Measurements from ENCODE around the gene CIB4. TPM values are rescaled to one million over a fixed set of nuclear protein-coding genes. Genes with fewer than 3 reads are reported as not detected.

The CIB4 gene
- total and polyA plus RNA-seq, 7 experiments from 2014 or later = not detected

- Histone ChIP-seq H3K36me3 (ENCODE audit: control insufficient read depth in 2 of 3, insufficient read depth in 3 of 3, low read length in 3 of 3) (no peaks in the 10 kb centered on the region), H3K9me3 (ENCODE audit: control insufficient read depth in 2 of 3, low read length in 3 of 3) (no peaks in the 10 kb centered on the region), H3K4me1 (ENCODE audit: control insufficient read depth in 2 of 2, insufficient read depth in 2 of 2, low read length in 2 of 2) (no peaks in the 10 kb centered on the region), H3K4me3 (ENCODE audit: low read length) (no peak overlapping the region), H3K27ac (ENCODE audit: low read depth, low read length) (no peak overlapping the region), H3K27me3 (ENCODE audit: control insufficient read depth in 2 of 2, insufficient read depth in 2 of 2, low read length in 2 of 2) (no peaks in the 10 kb centered on the region)
- ATAC-seq (no peak), DNase-seq (no peak)
- Mint-ChIP-seq H3K36me3 (peaks cover 0 to 3% (median 0%) of the 10 kb centered on the region in 5 donors), H3K4me1 (peaks cover 0 to 2% (median 0%) of the 10 kb centered on the region in 7 donors), H3K4me3 (no peak overlapping the region), H3K9me3 (peaks cover 0 to 11% (median 0%) of the 10 kb centered on the region in 11 donors), H3K27ac (no peak overlapping the region), H3K27me3 (peaks cover 11 to 32% (median 20%) of the 10 kb centered on the region in 5 donors)
- intact Hi-C loops (cut with micrococcal nuclease) = no loop called here
- ChIA-PET CTCF (no interaction called here), POLR2A (no interaction called here)
These were observed 33.0 kb upstream of the CIB4 start for GRCh38 chr2:26674002-26674751.

DNA sequence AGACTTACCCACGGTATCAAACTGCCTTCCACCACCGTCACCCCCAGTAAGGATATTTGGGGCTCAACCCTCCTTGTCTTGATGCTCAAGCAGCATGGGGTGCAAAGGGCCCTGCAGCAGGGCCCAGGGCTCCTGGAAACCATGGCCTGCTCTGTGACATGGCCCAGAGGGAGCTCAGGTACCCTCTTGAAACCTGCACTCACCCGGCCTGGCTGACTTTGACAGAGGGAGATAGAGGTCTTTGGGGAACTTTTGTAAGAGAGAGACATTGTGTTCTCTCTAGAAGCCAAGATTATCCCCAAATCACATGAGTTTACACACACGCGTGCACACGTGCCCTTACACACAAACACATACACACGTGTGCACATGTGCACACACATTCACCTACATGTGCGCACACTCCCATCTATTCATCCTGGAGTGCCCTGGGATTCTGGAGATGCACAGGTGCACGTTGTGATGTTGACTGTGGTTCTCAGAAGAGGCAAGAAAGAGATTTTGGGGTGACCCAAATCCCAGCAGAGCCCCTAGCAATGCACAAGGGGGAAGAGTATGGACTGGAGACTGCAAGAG is 31.7 kb upstream of the CIB4 start:
- no peaks in the 10 kb centered on the region for H3K36me3 Mint-ChIP-seq
- DNase-seq = no peak
- CTCF ChIA-PET = interaction anchor here (1.5 kb wide), 1 partner anchor 8 kb away, joined by 3 read pairs; no protein-coding TSS in a partner anchor
- Histone ChIP-seq H3K9me3 (ENCODE audit: control insufficient read depth in 2 of 3, low read length in 3 of 3) (no peaks in the 10 kb centered on the region), H3K27me3 (ENCODE audit: control insufficient read depth in 2 of 2, insufficient read depth in 2 of 2, low read length in 2 of 2) (no peaks in the 10 kb centered on the region), H3K4me3 (ENCODE audit: low read length) (no peak overlapping the region), H3K36me3 (ENCODE audit: control insufficient read depth in 2 of 3, insufficient read depth in 3 of 3, low read length in 3 of 3) (no peaks in the 10 kb centered on the region), H3K4me1 (ENCODE audit: control insufficient read depth in 2 of 2, insufficient read depth in 2 of 2, low read length in 2 of 2) (no peaks in the 10 kb centered on the region), H3K27ac (ENCODE audit: low read depth, low read length) (no peak overlapping the region)
- peaks cover 0 to 2% (median 0%) of the 10 kb centered on the region in 7 donors for H3K4me1 Mint-ChIP-seq
- ATAC-seq = no peak
- H3K9me3 Mint-ChIP-seq = peaks cover 0 to 9% (median 0%) of the 10 kb centered on the region in 11 donors
- peaks cover 9 to 40% (median 24%) of the 10 kb centered on the region in 5 donors for H3K27me3 Mint-ChIP-seq
- POLR2A ChIA-PET = no interaction called here
- intact Hi-C loops (cut with micrococcal nuclease) = no loop called here
- no peak overlapping the region for H3K27ac Mint-ChIP-seq
- no peak overlapping the region for H3K4me3 Mint-ChIP-seq

DNA sequence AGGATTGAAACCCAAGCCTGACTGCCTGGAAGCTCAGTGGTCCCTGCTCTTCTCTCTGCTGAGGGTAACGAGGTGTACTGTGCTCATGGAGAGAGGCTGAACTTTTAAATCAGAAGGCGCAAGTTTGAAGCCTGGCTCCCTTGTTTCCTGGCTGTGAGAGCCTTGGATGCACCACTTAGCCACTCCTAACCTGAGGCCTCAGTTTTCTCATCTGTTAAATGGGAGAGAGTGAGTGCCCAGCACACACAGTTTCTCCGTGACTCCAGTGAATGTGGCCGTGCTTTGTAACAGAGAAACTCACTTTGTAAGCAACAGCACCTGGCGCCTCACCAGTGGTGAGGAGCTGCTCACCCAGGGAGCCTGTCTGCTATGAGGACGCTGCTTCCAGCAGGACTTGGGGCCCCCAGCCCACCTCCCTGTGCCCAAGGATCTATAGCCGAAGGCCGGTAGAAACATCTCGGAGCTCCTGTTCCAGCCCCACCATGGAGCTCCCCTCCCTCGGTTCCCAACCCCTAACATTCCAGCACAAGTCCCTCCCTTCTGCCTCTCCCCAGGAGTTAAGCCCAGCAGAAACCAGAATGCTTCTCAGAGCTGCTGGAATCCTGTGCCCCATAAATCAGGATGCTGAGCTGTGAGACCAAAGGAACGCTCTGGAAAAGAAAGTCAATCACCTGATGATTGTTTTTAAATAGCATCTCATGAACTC is 31.1 kb upstream of the CIB4 start:
- peaks cover 9 to 43% (median 30%) of the 10 kb centered on the region in 5 donors for H3K27me3 Mint-ChIP-seq
- H3K4me3 Mint-ChIP-seq = no peak overlapping the region
- ChIA-PET POLR2A (no interaction called here), CTCF (interaction anchor here (1.5 kb wide), 1 partner anchor 8 kb away, joined by 3 read pairs; no protein-coding TSS in a partner anchor)
- H3K4me1 Mint-ChIP-seq = peaks cover 0 to 2% (median 0%) of the 10 kb centered on the region in 7 donors
- DNase-seq (no peak), ATAC-seq (no peak)
- H3K27ac Mint-ChIP-seq = no peak overlapping the region
- H3K4me1 ChIP-seq (ENCODE audit: control insufficient read depth in 2 of 2, insufficient read depth in 2 of 2, low read length in 2 of 2) = no peaks in the 10 kb centered on the region
- H3K4me3 ChIP-seq (ENCODE audit: low read length) = no peak overlapping the region
- no peaks in the 10 kb centered on the region for H3K27me3 ChIP-seq (ENCODE audit: control insufficient read depth in 2 of 2, insufficient read depth in 2 of 2, low read length in 2 of 2)
- no peaks in the 10 kb centered on the region for H3K9me3 ChIP-seq (ENCODE audit: control insufficient read depth in 2 of 3, low read length in 3 of 3)
- no peak overlapping the region for H3K27ac ChIP-seq (ENCODE audit: low read depth, low read length)
- H3K9me3 Mint-ChIP-seq = peaks cover 0 to 2% (median 0%) of the 10 kb centered on the region in 11 donors
- no peaks in the 10 kb centered on the region for H3K36me3 Mint-ChIP-seq
- no peaks in the 10 kb centered on the region for H3K36me3 ChIP-seq (ENCODE audit: control insufficient read depth in 2 of 3, insufficient read depth in 3 of 3, low read length in 3 of 3)
- intact Hi-C loops (cut with micrococcal nuclease) = no loop called here

DNA sequence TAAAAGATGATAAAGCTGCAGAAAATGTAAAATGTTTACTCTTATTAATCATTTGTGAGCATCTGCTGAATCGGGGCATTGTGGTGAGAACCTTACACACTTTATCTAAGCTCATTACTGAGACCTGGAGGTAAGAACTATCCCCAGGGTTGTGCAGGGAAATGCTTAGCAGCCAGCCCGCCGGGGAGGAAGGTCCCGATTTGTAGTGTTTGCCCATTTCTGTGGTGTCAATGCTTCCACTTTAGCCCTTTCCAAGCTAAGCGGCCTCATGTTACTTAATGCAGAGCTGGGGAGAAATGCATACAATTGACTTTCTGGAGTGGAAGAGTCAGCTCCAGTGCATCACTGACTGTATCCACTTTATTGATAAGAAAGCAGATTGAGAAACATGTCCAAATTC is 30.5 kb upstream of the CIB4 start:
- H3K9me3 ChIP-seq (ENCODE audit: control insufficient read depth in 2 of 3, low read length in 3 of 3) = no peaks in the 10 kb centered on the region
- H3K27me3 ChIP-seq (ENCODE audit: control insufficient read depth in 2 of 2, insufficient read depth in 2 of 2, low read length in 2 of 2) = no peaks in the 10 kb centered on the region
- H3K27ac ChIP-seq (ENCODE audit: low read depth, low read length) = no peak overlapping the region
- DNase-seq (no peak), ATAC-seq (no peak)
- no peak overlapping the region for H3K4me3 Mint-ChIP-seq
- no peak overlapping the region for H3K27ac Mint-ChIP-seq
- ChIA-PET CTCF (interaction anchor here (1.5 kb wide), 1 partner anchor 9 kb away, joined by 3 read pairs; no protein-coding TSS in a partner anchor), POLR2A (no interaction called here)
- H3K9me3 Mint-ChIP-seq = peaks cover 0 to 5% (median 0%) of the 10 kb centered on the region in 11 donors
- intact Hi-C loops (cut with micrococcal nuclease) = no loop called here
- H3K27me3 Mint-ChIP-seq = peaks cover 13 to 47% (median 34%) of the 10 kb centered on the region in 5 donors
- H3K4me3 ChIP-seq (ENCODE audit: low read length) = no peak overlapping the region
- H3K4me1 Mint-ChIP-seq = peaks cover 0 to 2% (median 0%) of the 10 kb centered on the region in 7 donors
- no peaks in the 10 kb centered on the region for H3K36me3 ChIP-seq (ENCODE audit: control insufficient read depth in 2 of 3, insufficient read depth in 3 of 3, low read length in 3 of 3)
- peaks cover 0 to 4% (median 0%) of the 10 kb centered on the region in 5 donors for H3K36me3 Mint-ChIP-seq
- no peaks in the 10 kb centered on the region for H3K4me1 ChIP-seq (ENCODE audit: control insufficient read depth in 2 of 2, insufficient read depth in 2 of 2, low read length in 2 of 2)

- CTCF ChIA-PET = no interaction called here
- Mint-ChIP-seq H3K27me3 (peaks cover 17 to 48% (median 37%) of the 10 kb centered on the region in 5 donors), H3K27ac (no peak overlapping the region), H3K4me3 (no peak overlapping the region), H3K9me3 (peaks cover 0 to 9% (median 0%) of the 10 kb centered on the region in 11 donors), H3K4me1 (peaks cover 0 to 2% (median 0%) of the 10 kb centered on the region in 7 donors), H3K36me3 (peaks cover 0 to 5% (median 0%) of the 10 kb centered on the region in 5 donors)
- no peaks in the 10 kb centered on the region for H3K36me3 ChIP-seq (ENCODE audit: control insufficient read depth in 2 of 3, insufficient read depth in 3 of 3, low read length in 3 of 3)
- intact Hi-C loops (cut with micrococcal nuclease) = no loop called here
- ATAC-seq (no peak), DNase-seq (no peak)
- no peaks in the 10 kb centered on the region for H3K27me3 ChIP-seq (ENCODE audit: control insufficient read depth in 2 of 2, insufficient read depth in 2 of 2, low read length in 2 of 2)
- no peak overlapping the region for H3K27ac ChIP-seq (ENCODE audit: low read depth, low read length)
- H3K4me3 ChIP-seq (ENCODE audit: low read length) = no peak overlapping the region
- H3K9me3 ChIP-seq (ENCODE audit: control insufficient read depth in 2 of 3, low read length in 3 of 3) = no peaks in the 10 kb centered on the region
- POLR2A ChIA-PET = no interaction called here
- no peaks in the 10 kb centered on the region for H3K4me1 ChIP-seq (ENCODE audit: control insufficient read depth in 2 of 2, insufficient read depth in 2 of 2, low read length in 2 of 2)
These were observed 29.8 kb upstream of the CIB4 start for GRCh38 chr2:26670931-26671460.

GRCh38 chr2:26670171-26670570 is 29.0 kb upstream of the CIB4 start:
- Histone ChIP-seq H3K9me3 (ENCODE audit: control insufficient read depth in 2 of 3, low read length in 3 of 3) (no peaks in the 10 kb centered on the region), H3K36me3 (ENCODE audit: control insufficient read depth in 2 of 3, insufficient read depth in 3 of 3, low read length in 3 of 3) (no peaks in the 10 kb centered on the region), H3K27ac (ENCODE audit: low read depth, low read length) (no peak overlapping the region), H3K4me1 (ENCODE audit: control insufficient read depth in 2 of 2, insufficient read depth in 2 of 2, low read length in 2 of 2) (no peaks in the 10 kb centered on the region), H3K27me3 (ENCODE audit: control insufficient read depth in 2 of 2, insufficient read depth in 2 of 2, low read length in 2 of 2) (no peaks in the 10 kb centered on the region), H3K4me3 (ENCODE audit: low read length) (no peak overlapping the region)
- intact Hi-C loops (cut with micrococcal nuclease) = no loop called here
- Mint-ChIP-seq H3K27me3 (peaks cover 17 to 52% (median 42%) of the 10 kb centered on the region in 5 donors), H3K27ac (no peak overlapping the region), H3K4me3 (no peak overlapping the region), H3K9me3 (peaks cover 0 to 14% (median 0%) of the 10 kb centered on the region in 11 donors), H3K4me1 (peaks cover 0 to 2% (median 0%) of the 10 kb centered on the region in 7 donors), H3K36me3 (peaks cover 0 to 5% (median 0%) of the 10 kb centered on the region in 5 donors)
- DNase-seq (no peak), ATAC-seq (no peak)
- ChIA-PET CTCF (no interaction called here), POLR2A (no interaction called here)

All from naive thymus-derived CD4-positive, alpha-beta T cell (primary cell).